ENCODE data around the gene RNF5.
"Not testable (repeated sequence)": the region's sequence is repeated elsewhere in the genome, so short reads cannot be mapped to it uniquely, and the experiment has no call there.

RNF5 gene

GRCh38 chr6:32137454-32137853 lies 40.8 kb upstream of the RNF5 start:
- in situ Hi-C loops (cut with HindIII; ENCODE audit: low sequenced_read_pairs): no loop called here
- TF ChIP-seq CTCF (IDR thresholded peaks at IDR 0.05; ENCODE audit: low read depth, low read length, missing control alignments): no peak
- H3K4me3 ChIP-seq (ENCODE audit: low read depth, low read length): no peak overlapping the region
- DNase-seq (ENCODE audit: low read depth): no peak

GRCh38 chr6:32139590-32139989 lies 38.6 kb upstream of the RNF5 start:
- no peak for TF ChIP-seq CTCF (IDR thresholded peaks at IDR 0.05; ENCODE audit: low read depth, low read length, missing control alignments)
- no peak for DNase-seq (ENCODE audit: low read depth)
- no peak overlapping the region for H3K4me3 ChIP-seq (ENCODE audit: low read depth, low read length)
- in situ Hi-C loops (cut with HindIII; ENCODE audit: low sequenced_read_pairs): no loop called here

GRCh38 chr6:32140420-32141046 lies 37.7 kb upstream of the RNF5 start:
- DNase-seq (ENCODE audit: low read depth): no peak
- no peak overlapping the region for H3K4me3 ChIP-seq (ENCODE audit: low read depth, low read length)
- in situ Hi-C loops (cut with HindIII; ENCODE audit: low sequenced_read_pairs): no loop called here
- TF ChIP-seq CTCF (IDR thresholded peaks at IDR 0.05; ENCODE audit: low read depth, low read length, missing control alignments): no peak

- H3K4me3 ChIP-seq (ENCODE audit: low read depth, low read length); DNase-seq (ENCODE audit: low read depth); in situ Hi-C loops (cut with HindIII; ENCODE audit: low sequenced_read_pairs): not testable (repeated sequence)
Observed at GRCh38 chr6:32144238-32144637, 34.0 kb upstream of the RNF5 start.

GRCh38 chr6:32146287-32146686 lies 31.9 kb upstream of the RNF5 start:
- in situ Hi-C loops (cut with HindIII; ENCODE audit: low sequenced_read_pairs): no loop called here
- no peak for TF ChIP-seq CTCF (IDR thresholded peaks at IDR 0.05; ENCODE audit: low read depth, low read length, missing control alignments)
- H3K4me3 ChIP-seq (ENCODE audit: low read depth, low read length): no peak overlapping the region
- DNase-seq (ENCODE audit: low read depth): no peak

- TF ChIP-seq CTCF (IDR thresholded peaks at IDR 0.05; ENCODE audit: low read depth, low read length, missing control alignments): no peak
- DNase-seq (ENCODE audit: low read depth): no peak
- in situ Hi-C loops (cut with HindIII; ENCODE audit: low sequenced_read_pairs): no loop called here
- H3K4me3 ChIP-seq (ENCODE audit: low read depth, low read length): no peak overlapping the region
Observed at GRCh38 chr6:32146687-32147086, 31.5 kb upstream of the RNF5 start.

- no peak overlapping the region for H3K4me3 ChIP-seq (ENCODE audit: low read depth, low read length)
- no peak for TF ChIP-seq CTCF (IDR thresholded peaks at IDR 0.05; ENCODE audit: low read depth, low read length, missing control alignments)
- DNase-seq (ENCODE audit: low read depth): no peak
- in situ Hi-C loops (cut with HindIII; ENCODE audit: low sequenced_read_pairs): no loop called here
Observed at GRCh38 chr6:32147401-32148132, 30.6 kb upstream of the RNF5 start.

Measured in astrocyte of the cerebellum (primary cell).